Measurements from ENCODE around the gene KRT5.

Gene KRT5

DNA sequence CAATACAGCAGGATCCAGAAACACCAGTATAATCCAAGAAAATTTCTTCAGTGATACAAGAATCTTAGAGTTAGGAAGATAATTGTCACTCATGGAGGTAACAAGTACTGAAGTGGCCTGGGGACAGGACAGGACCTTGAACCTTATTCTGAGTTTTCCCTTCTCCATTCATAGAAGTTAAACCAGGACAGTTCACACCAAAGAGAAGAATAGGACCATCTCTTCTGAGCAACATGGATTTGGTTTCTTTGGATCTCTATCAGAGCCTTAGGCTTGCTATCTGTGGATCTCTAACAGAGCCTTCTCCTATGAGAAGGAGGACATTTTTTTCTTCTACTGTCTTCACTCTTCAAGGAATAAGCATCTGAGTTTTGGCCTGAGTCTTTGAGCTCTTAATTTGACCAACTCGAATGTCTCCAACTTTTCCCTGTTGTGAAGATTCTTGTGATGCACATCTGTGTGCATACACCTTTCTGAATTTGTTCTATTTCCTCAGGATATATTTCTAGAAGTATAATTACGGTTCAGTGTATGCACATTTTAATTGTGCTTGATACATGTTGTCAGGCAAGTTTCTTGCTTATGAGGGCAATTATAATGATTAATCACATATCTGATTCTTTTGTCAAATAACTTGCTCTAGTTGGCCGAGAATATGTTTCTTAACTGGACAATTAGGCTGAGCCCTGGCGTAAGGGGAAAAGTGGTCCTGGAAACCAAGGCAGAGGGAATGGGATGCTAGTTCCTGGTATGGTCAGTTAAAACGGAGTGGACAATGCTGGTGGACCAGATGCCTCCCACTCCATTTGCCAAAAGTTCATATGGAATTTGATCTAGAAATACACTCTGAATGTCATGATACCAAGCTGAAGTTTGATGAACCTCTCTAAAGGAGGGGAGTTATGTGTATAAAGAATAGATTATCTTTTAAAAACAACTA lies 33.8 kb downstream of the KRT5 start:
- TF ChIP-seq, protein P1, sequence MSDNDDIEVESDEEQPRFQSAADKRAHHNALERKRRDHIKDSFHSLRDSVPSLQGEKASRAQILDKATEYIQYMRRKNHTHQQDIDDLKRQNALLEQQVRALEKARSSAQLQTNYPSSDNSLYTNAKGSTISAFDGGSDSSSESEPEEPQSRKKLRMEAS (IDR thresholded peaks at IDR 0.05) = no peak
- TF ChIP-seq TEAD4 (IDR thresholded peaks at IDR 0.05) (no peak), CEBPB (IDR thresholded peaks at IDR 0.05) (no peak), FOXM1 (IDR thresholded peaks at IDR 0.05; ENCODE audit: borderline replicate concordance, low read depth) (no peak), TCF12 (IDR thresholded peaks at IDR 0.05; ENCODE audit: low read depth) (no peak), ZBTB7A (IDR thresholded peaks at IDR 0.05; ENCODE audit: low read depth) (no peak), EP300 (IDR thresholded peaks at IDR 0.05; ENCODE audit: borderline replicate concordance) (no peak), EGR1 (IDR thresholded peaks at IDR 0.05) (no peak), NFIC (IDR thresholded peaks at IDR 0.05) (no peak), YY1 (IDR thresholded peaks at IDR 0.05; ENCODE audit: low read depth) (no peak), RAD21 (IDR thresholded peaks at IDR 0.05; ENCODE audit: low read depth) (no peak), CREB1 (IDR thresholded peaks at IDR 0.05; ENCODE audit: low read depth) (no peak), TAF1 (IDR thresholded peaks at IDR 0.05; ENCODE audit: low read depth) (no peak)
- TF ChIP-seq, protein P2, sequence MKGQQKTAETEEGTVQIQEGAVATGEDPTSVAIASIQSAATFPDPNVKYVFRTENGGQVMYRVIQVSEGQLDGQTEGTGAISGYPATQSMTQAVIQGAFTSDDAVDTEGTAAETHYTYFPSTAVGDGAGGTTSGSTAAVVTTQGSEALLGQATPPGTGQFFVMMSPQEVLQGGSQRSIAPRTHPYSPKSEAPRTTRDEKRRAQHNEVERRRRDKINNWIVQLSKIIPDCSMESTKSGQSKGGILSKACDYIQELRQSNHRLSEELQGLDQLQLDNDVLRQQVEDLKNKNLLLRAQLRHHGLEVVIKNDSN (IDR thresholded peaks at IDR 0.05) = no peak
- TF ChIP-seq, protein P3, sequence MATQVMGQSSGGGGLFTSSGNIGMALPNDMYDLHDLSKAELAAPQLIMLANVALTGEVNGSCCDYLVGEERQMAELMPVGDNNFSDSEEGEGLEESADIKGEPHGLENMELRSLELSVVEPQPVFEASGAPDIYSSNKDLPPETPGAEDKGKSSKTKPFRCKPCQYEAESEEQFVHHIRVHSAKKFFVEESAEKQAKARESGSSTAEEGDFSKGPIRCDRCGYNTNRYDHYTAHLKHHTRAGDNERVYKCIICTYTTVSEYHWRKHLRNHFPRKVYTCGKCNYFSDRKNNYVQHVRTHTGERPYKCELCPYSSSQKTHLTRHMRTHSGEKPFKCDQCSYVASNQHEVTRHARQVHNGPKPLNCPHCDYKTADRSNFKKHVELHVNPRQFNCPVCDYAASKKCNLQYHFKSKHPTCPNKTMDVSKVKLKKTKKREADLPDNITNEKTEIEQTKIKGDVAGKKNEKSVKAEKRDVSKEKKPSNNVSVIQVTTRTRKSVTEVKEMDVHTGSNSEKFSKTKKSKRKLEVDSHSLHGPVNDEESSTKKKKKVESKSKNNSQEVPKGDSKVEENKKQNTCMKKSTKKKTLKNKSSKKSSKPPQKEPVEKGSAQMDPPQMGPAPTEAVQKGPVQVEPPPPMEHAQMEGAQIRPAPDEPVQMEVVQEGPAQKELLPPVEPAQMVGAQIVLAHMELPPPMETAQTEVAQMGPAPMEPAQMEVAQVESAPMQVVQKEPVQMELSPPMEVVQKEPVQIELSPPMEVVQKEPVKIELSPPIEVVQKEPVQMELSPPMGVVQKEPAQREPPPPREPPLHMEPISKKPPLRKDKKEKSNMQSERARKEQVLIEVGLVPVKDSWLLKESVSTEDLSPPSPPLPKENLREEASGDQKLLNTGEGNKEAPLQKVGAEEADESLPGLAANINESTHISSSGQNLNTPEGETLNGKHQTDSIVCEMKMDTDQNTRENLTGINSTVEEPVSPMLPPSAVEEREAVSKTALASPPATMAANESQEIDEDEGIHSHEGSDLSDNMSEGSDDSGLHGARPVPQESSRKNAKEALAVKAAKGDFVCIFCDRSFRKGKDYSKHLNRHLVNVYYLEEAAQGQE (IDR thresholded peaks at IDR 0.05; ENCODE audit: low read depth) = no peak

DNA sequence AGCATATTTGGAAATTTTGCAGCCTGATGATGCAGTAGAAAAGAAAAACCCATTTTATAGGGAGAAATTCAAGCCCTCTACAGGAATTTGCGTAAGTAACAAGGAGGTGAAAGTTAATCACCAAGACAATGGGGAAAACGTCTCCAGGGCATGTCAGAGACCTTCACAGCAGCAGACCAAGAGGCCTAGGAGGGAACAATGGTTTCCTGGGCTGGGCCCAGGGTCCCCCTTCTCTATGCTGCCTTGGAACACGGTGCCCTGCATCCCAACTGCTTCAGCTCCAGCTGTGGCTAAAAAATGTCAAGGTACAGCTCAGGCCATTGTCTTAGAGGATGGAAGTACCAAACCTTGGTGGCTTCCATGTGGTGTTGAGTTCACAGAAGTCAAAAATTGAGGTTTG lies 40.1 kb downstream of the KRT5 start:
- TF ChIP-seq TEAD4 (IDR thresholded peaks at IDR 0.05) = no peak
- TF ChIP-seq, protein P3 (IDR thresholded peaks at IDR 0.05; ENCODE audit: low read depth) = no peak
- TF ChIP-seq CEBPB (IDR thresholded peaks at IDR 0.05) = no peak
- no peak for TF ChIP-seq RAD21 (IDR thresholded peaks at IDR 0.05; ENCODE audit: low read depth)
- TF ChIP-seq TAF1 (IDR thresholded peaks at IDR 0.05; ENCODE audit: low read depth) = no peak
- TF ChIP-seq, protein P2 (IDR thresholded peaks at IDR 0.05) = no peak
- no peak for TF ChIP-seq EP300 (IDR thresholded peaks at IDR 0.05; ENCODE audit: borderline replicate concordance)
- TF ChIP-seq FOXM1 (IDR thresholded peaks at IDR 0.05; ENCODE audit: borderline replicate concordance, low read depth) = no peak
- TF ChIP-seq TCF12 (IDR thresholded peaks at IDR 0.05; ENCODE audit: low read depth) = no peak

DNA sequence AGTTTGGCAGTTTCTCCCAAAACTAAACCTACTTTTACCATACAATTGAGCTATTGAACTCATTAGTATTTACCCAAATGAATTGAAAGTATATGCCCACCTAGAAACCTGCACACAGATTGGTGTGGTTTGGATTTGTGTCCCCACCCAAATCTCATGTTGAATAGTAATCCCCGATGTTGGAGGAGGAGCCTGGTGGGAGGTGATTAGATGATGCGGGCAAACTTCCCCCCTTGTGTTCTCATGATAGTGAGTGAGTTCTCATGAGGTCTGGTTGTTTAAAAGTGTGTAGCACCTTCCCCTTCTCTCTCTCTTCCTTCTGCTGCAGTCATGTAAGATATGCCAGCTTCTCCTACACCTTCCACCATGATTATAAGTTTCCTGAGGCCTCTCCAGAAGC lies 42.5 kb downstream of the KRT5 start:
- TF ChIP-seq, protein P2 (IDR thresholded peaks at IDR 0.05) = no peak
- TF ChIP-seq TEAD4 (IDR thresholded peaks at IDR 0.05) = no peak
- TF ChIP-seq CEBPB (IDR thresholded peaks at IDR 0.05) = no peak
- TF ChIP-seq CREB1 (IDR thresholded peaks at IDR 0.05; ENCODE audit: low read depth) = no peak
- TF ChIP-seq NFIC (IDR thresholded peaks at IDR 0.05) = no peak
- no peak for TF ChIP-seq FOXM1 (IDR thresholded peaks at IDR 0.05; ENCODE audit: borderline replicate concordance, low read depth)
- TF ChIP-seq, protein P3 (IDR thresholded peaks at IDR 0.05; ENCODE audit: low read depth) = no peak
- TF ChIP-seq RAD21 (IDR thresholded peaks at IDR 0.05; ENCODE audit: low read depth) = no peak
- TF ChIP-seq YY1 (IDR thresholded peaks at IDR 0.05; ENCODE audit: low read depth) = no peak
- TF ChIP-seq, protein P1 (IDR thresholded peaks at IDR 0.05) = no peak
- TF ChIP-seq TAF1 (IDR thresholded peaks at IDR 0.05; ENCODE audit: low read depth) = no peak
- no peak for TF ChIP-seq ZBTB7A (IDR thresholded peaks at IDR 0.05; ENCODE audit: low read depth)
- TF ChIP-seq TCF12 (IDR thresholded peaks at IDR 0.05; ENCODE audit: low read depth) = no peak
- TF ChIP-seq EP300 (IDR thresholded peaks at IDR 0.05; ENCODE audit: borderline replicate concordance) = no peak
- no peak for TF ChIP-seq EGR1 (IDR thresholded peaks at IDR 0.05)

Measured in Ishikawa (cell line).